Ovary (tissue), 9 donors: ENCODE results near the gene SPTBN5. TPM values are rescaled to one million over a fixed set of nuclear protein-coding genes. Genes with fewer than 3 reads are reported as not detected.

Source experiments
- DNase-seq, 5 donors: peaks; one replicate each; pipeline ENCODE4 v3.0.0-alpha.2; 2019 to 2020
- H3K27ac ChIP-seq, 2 donors: fragments of 200-600 bp; one replicate each; pipeline versions ENCODE4 v1.5.1 to v1.8.0; 2019 to 2022
- H3K27me3 ChIP-seq: fragments of 200-600 bp; one replicate; pipeline ENCODE4 v1.8.0; 2022
- H3K36me3 ChIP-seq: fragments of 200-600 bp; sonication (generic); one replicate; pipeline ENCODE4 v1.5.1; 2019
- H3K4me1 ChIP-seq: one replicate; pipeline ENCODE4 v1.8.1; 2013; ENCODE audit warnings: mild to moderate bottlenecking, moderate library complexity; ENCODE audit not compliant: insufficient read depth
- H3K4me3 ChIP-seq: fragments of 200-600 bp; sonication (generic); one replicate; pipeline ENCODE4 v1.5.1; 2017
- H3K9me3 ChIP-seq, 2 donors: fragments of 200-600 bp in 1 of 2; sonication (generic) in 1 of 2; one replicate each; pipeline versions ENCODE4 v1.5.1 to v1.8.1; 2013 to 2019; ENCODE audit warnings: mild to moderate bottlenecking in 1 of 2, moderate library complexity in 1 of 2
- CTCF ChIP-seq, 3 donors: fragments of 450-650 bp in 2 of 3; fragments of 200-600 bp in 1 of 3; IDR thresholded peaks; one replicate each; pipeline versions ENCODE4 v1.5.1 to v1.8.0; 2016 to 2022; ENCODE audit warnings: antibody characterized with exemption in 3 of 3, mild to moderate bottlenecking in 1 of 3
- EP300 ChIP-seq: sonication (generic); formaldehyde crosslinking; IDR thresholded peaks from one replicate; pipeline ENCODE4 v1.6.1; 2017; ENCODE audit warnings: antibody characterized with exemption
- POLR2A ChIP-seq: fragments of 450-650 bp; IDR thresholded peaks from one replicate; pipeline ENCODE4 v1.6.1; 2017; ENCODE audit warnings: antibody characterized with exemption, mild to moderate bottlenecking, moderate library complexity
- WGBS, 3 donors: extraction: QIAGEN DNeasy Blood & Tissue Kit in 1 of 3; methylation state at CpG; one replicate each; pipeline versions ENCODE4 v1.1.5 to v1.1.7; 2013 to 2017; 5-methylcytosine and 5-hydroxymethylcytosine counted together
- intact Hi-C, 4 donors: fragments of 100-400 bp; cut with DNase I; formaldehyde crosslinking; loops; one replicate each; pipeline versions ENCODE4 v1.11.0 to v1.15.1; 2022 to 2023
- polyA plus RNA-seq, 2 donors: library from polyadenylated mRNA; stranded (reverse); fragments of 200-250 nt in 1 of 2; fragments of 350-450 nt in 1 of 2; fragmentation: Illumina TruSeq in 1 of 2; extraction: RNeasy Lipid Tissue Mini Kit (QIAGEN cat#74804) in 1 of 2; gene quantifications; one replicate each; pipeline ENCODE4 v1.2.3, GENCODE V29; 2013 to 2014
- total RNA-seq, 7 donors: library from RNA; depleted of rRNA in 2 of 7; stranded (reverse); fragments of >200 nt in 2 of 7; fragmentation: NEBNext Ultra II Directional in 3 of 7; extraction: Animal tissue kit (Norgen Biotek cat#: 25700) in 3 of 7; gene quantifications; one replicate each; pipeline versions ENCODE4 v1.1.0 to v1.2.4, GENCODE V29; 2016 to 2023
- donor health status: DM: no; HTN: no; CAD: no; lungs with moderate emphysema.
- donor health status: DM: no; HTN: no; CAD: no.
- donor health status: Bipolar disorder and iron deficiency.
- donor health status: DM: yes; HTN: yes; CAD: no.
- donor health status: DM: no; HTN: no; CAD: no.
- donor health status: DM: yes; HTN: yes; CAD: no.

SPTBN5 gene
- total and polyA plus RNA-seq, 9 donors, result 0.28 to 1.5 (median 0.77) TPM

GRCh38 chr15:41896566-41896965 lies 2.7 kb upstream of the SPTBN5 start:
- peaks cover 14% of the 10 kb centered on the region for H3K4me1 ChIP-seq
- no peaks in the 10 kb centered on the region for H3K27me3 ChIP-seq
- TF ChIP-seq EP300, result no peak
- H3K9me3 ChIP-seq, result no peaks in the 10 kb centered on the region
- WGBS, 3 donors, result 86 to 90% (median 87%) methylated on average over 6 of the region's 6 CpGs
- H3K27ac ChIP-seq, result no peak overlapping the region
- DNase-seq, result no peak
- H3K36me3 ChIP-seq, result no peaks in the 10 kb centered on the region
- intact Hi-C loops, result no loop called here
- no peak overlapping the region for H3K4me3 ChIP-seq

- DNase-seq, result no peak
- H3K27me3 ChIP-seq, result no peaks in the 10 kb centered on the region
- no peak overlapping the region for H3K4me3 ChIP-seq
- no peak overlapping the region for H3K27ac ChIP-seq
- peaks cover 14% of the 10 kb centered on the region for H3K4me1 ChIP-seq
- 94 to 100% (median 100%) methylated on average over 1 of the region's 1 CpG for WGBS, 3 donors
- H3K36me3 ChIP-seq, result no peaks in the 10 kb centered on the region
- TF ChIP-seq POLR2A (no peak), CTCF (IDR thresholded peaks at IDR 0.05) (no peak), EP300 (no peak)
- no peaks in the 10 kb centered on the region for H3K9me3 ChIP-seq
- intact Hi-C loops, result no loop called here
These were observed 2.1 kb upstream of the SPTBN5 start for GRCh38 chr15:41895957-41896356.

- intact Hi-C loops, result no loop called here
- Histone ChIP-seq H3K9me3 (no peaks in the 10 kb centered on the region), H3K27ac (peak overlapping the region in 1 of 2 donors; percentile 71), H3K27me3 (no peaks in the 10 kb centered on the region), H3K36me3 (no peaks in the 10 kb centered on the region), H3K4me3 (no peak overlapping the region), H3K4me1 (peaks cover 14% of the 10 kb centered on the region)
- TF ChIP-seq POLR2A (no peak), EP300 (no peak), CTCF (IDR thresholded peaks at IDR 0.05) (no peak)
- DNase-seq, result no peak
- 92 to 94% (median 93%) methylated on average over 11 of the region's 11 CpGs for WGBS, 3 donors
These were observed 1.6 kb upstream of the SPTBN5 start for GRCh38 chr15:41895491-41895890.

- intact Hi-C loops, result no loop called here
- peaks cover 14% of the 10 kb centered on the region for H3K4me1 ChIP-seq
- H3K4me3 ChIP-seq, result no peak overlapping the region
- no peaks in the 10 kb centered on the region for H3K36me3 ChIP-seq
- no peak for TF ChIP-seq EP300
- TF ChIP-seq POLR2A, result no peak
- TF ChIP-seq CTCF (IDR thresholded peaks at IDR 0.05), result no peak
- no peaks in the 10 kb centered on the region for H3K27me3 ChIP-seq
- WGBS, 3 donors, result 12 to 22% (median 14%) methylated on average over 15 to 24 of the region's 24 CpGs
- peak overlapping the region in 1 of 2 donors; percentile 71 for H3K27ac ChIP-seq
- H3K9me3 ChIP-seq, result no peaks in the 10 kb centered on the region
- peak; percentile 79 to 81 (median 80) for DNase-seq
These were observed 1.1 kb upstream of the SPTBN5 start for GRCh38 chr15:41894791-41895463.

- no peak for DNase-seq
- H3K36me3 ChIP-seq, result no peaks in the 10 kb centered on the region
- TF ChIP-seq POLR2A, result no peak
- TF ChIP-seq CTCF (IDR thresholded peaks at IDR 0.05), result no peak
- TF ChIP-seq EP300, result no peak
- H3K27ac ChIP-seq, result peak overlapping the region in 1 of 2 donors; percentile 71
- WGBS, 3 donors, result 52 to 66% (median 53%) methylated on average over 12 to 17 of the region's 17 CpGs
- no peaks in the 10 kb centered on the region for H3K9me3 ChIP-seq
- H3K4me1 ChIP-seq, result peaks cover 12% of the 10 kb centered on the region
- H3K4me3 ChIP-seq, result no peak overlapping the region
- intact Hi-C loops, result no loop called here
- no peaks in the 10 kb centered on the region for H3K27me3 ChIP-seq
These were observed 468 bp upstream of the SPTBN5 start for GRCh38 chr15:41894251-41894790.
